ENCODE results near the gene NUBP1. TPM values are rescaled to one million over a fixed set of nuclear protein-coding genes. Genes with fewer than 3 reads are reported as not detected.

Gene NUBP1
- 10 to 100 TPM; 17.5 to 29.4 (median 25.9) TPM for total RNA-seq
- total RNA-seq (2013): 26.5 TPM
- 17.8 to 39.9 (median 25.5) reads per million in 29 experiments for total RNA-seq

DNA sequence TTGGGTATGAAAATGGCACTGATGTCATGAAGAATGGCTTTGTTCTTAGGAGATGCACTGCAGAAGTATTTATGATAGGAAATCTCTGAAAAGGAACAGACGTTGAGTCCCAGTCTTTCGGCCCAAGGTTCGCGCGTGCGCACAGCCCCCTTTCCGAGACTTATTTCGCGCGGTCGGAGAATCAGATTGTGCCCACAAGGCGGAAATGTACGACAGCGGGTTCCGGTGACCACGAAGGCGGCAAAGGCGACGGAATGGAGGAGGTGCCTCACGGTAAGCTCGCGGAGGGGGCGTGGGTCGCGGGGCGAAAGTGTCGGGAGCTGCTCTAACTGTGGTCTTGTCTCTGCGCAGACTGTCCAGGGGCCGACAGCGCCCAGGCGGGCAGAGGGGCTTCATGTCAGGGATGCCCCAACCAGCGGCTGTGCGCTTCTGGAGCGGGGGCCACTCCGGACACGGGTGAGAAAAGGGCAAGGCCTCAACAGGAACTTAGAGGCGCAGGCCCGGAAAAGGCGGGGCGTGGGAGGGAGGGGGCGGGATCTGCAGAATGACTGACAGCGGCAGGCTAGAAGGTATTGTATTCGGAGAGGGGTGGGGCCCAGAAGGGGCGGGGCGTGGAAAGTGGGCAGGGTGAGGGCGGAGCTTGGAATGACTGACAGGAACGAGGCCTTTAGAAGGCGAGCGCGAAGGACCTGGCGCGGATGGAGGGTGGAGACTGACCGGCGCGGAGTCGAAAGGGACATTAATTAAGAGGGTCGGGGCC is at the start of gene NUBP1:
NUBP1 (plus strand) TSS at position 233 of the 760 bp plus-strand sequence; CDS start at position 255, 22 bp downstream.
- peaks cover 0 to 18% of the 10 kb centered on the region in 2 donors for H3K36me3 ChIP-seq (ENCODE audit: control insufficient read depth in 2 of 2, extremely low read depth in 1 of 2, insufficient read depth in 1 of 2, low read length in 1 of 2)
- peak within 1 kb of the TSS; percentile 81 for H3K27ac ChIP-seq (ENCODE audit: low read length)
- H3K4me1 Mint-ChIP-seq: peaks cover 34 to 40% (median 39%) of the 10 kb centered on the region in 3 donors
- ATAC-seq (replicated peaks in 1 of 4) (peak; percentile 93 to 96 (median 96)), DNase-seq (peak; percentile 96 to 100 (median 98))
- H3K4me3 ChIP-seq (ENCODE audit: control insufficient read depth in 1 of 2, extremely low read depth in 1 of 2, low read length in 1 of 2): peak within 1 kb of the TSS; percentile 63 to 83
- no peaks in the 10 kb centered on the region for H3K9me3 ChIP-seq
- no peaks in the 10 kb centered on the region for H3K27me3 ChIP-seq (replicated peaks in 1 of 2; ENCODE audit: control insufficient read depth in 2 of 2, extremely low read depth in 1 of 2, insufficient read depth in 2 of 2, low read length in 1 of 2)
- H3K36me3 Mint-ChIP-seq: peaks cover 29% of the 10 kb centered on the region
- H3K4me3 Mint-ChIP-seq: peak within 1 kb of the TSS; percentile 85 to 96 (median 87)
- H3K27ac Mint-ChIP-seq: peak within 1 kb of the TSS; percentile 93 to 100
- peaks cover 6 to 25% of the 10 kb centered on the region in 2 experiments for H3K4me1 ChIP-seq (ENCODE audit: control insufficient read depth in 1 of 2, extremely low read depth in 1 of 2, insufficient read depth in 2 of 2, low read length in 2 of 2)
- POLR2A ChIA-PET: interaction anchor here in 1 of 2 donors (0.6 kb wide), 2 partner anchors 111 to 1034 kb away, joined by 3 to 5 read pairs; no protein-coding TSS in a partner anchor
- CTCF ChIA-PET: interaction anchor here in 1 of 2 donors (1.3 to 1.4 kb wide), 2 partner anchors 11 to 229 kb away, joined by 4 to 12 read pairs; no protein-coding TSS in a partner anchor
- WGBS (ENCODE audit: insufficient coverage): 0% methylated on average over 55 of the region's 57 CpGs
- no peaks in the 10 kb centered on the region for H3K27me3 Mint-ChIP-seq
- no peaks in the 10 kb centered on the region for H3K9me3 Mint-ChIP-seq

DNA sequence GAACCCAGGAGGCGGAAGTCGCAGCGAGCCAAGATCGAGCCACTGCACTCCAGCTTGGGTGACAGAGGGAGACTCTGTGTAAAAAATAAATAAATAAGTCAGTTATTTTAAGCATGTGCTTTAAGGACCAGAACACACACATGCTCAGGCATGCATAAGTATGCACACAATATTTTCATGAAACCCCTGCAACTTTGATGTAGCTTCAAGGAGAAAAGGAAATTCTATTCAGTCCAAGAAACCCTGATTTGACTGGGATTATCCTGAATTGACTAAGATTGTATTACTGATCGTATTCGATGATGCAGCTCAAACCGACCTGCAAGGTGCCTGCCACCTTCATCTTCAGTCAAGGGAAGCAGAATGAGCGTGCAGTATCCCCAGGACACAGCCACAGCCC is 49.8 kb upstream of the NUBP1 start:
- Histone ChIP-seq H3K36me3 (ENCODE audit: control insufficient read depth in 2 of 2, extremely low read depth in 1 of 2, insufficient read depth in 1 of 2, low read length in 1 of 2) (no peaks in the 10 kb centered on the region), H3K4me3 (ENCODE audit: control insufficient read depth in 1 of 2, extremely low read depth in 1 of 2, low read length in 1 of 2) (no peak overlapping the region), H3K27me3 (replicated peaks in 1 of 2; ENCODE audit: control insufficient read depth in 2 of 2, extremely low read depth in 1 of 2, insufficient read depth in 2 of 2, low read length in 1 of 2) (peaks cover 0 to 31% of the 10 kb centered on the region in 2 experiments), H3K27ac (ENCODE audit: low read length) (no peak overlapping the region), H3K9me3 (no peaks in the 10 kb centered on the region), H3K4me1 (ENCODE audit: control insufficient read depth in 1 of 2, extremely low read depth in 1 of 2, insufficient read depth in 2 of 2, low read length in 2 of 2) (no peaks in the 10 kb centered on the region)
- Mint-ChIP-seq H3K27ac (no peak overlapping the region), H3K27me3 (peaks cover 16 to 47% of the 10 kb centered on the region in 2 donors), H3K9me3 (no peaks in the 10 kb centered on the region), H3K4me1 (no peaks in the 10 kb centered on the region), H3K36me3 (no peaks in the 10 kb centered on the region), H3K4me3 (no peak overlapping the region)
- WGBS (ENCODE audit: insufficient coverage): 66% methylated on average over 4 of the region's 8 CpGs
- ChIA-PET CTCF (no interaction called here), POLR2A (no interaction called here)
- ATAC-seq (replicated peaks in 1 of 4) (no peak), DNase-seq (no peak)

DNA sequence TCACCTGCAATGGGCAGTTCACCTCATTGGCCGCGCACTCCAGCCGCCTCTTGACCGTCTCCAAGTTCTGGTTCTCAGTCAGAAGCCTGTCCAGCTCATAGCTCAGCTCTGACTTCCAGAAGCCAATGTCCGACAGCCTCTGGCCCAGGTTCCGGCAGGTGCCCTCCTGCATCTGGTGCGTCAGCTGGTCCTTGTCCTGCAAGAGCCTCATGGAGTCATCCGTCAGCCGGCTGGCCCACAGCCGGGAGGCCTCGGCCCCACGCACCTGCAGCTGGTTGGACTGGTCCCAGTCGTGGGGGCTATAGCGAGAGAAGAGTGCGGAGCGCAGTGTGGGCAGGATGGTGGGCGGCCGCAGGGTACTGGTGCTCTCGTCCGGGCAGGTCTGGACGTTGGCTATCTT is 49.3 kb upstream of the NUBP1 start:
- CTCF ChIA-PET: no interaction called here
- H3K9me3 ChIP-seq: no peaks in the 10 kb centered on the region
- WGBS (ENCODE audit: insufficient coverage): 88% methylated on average over 21 of the region's 21 CpGs

DNA sequence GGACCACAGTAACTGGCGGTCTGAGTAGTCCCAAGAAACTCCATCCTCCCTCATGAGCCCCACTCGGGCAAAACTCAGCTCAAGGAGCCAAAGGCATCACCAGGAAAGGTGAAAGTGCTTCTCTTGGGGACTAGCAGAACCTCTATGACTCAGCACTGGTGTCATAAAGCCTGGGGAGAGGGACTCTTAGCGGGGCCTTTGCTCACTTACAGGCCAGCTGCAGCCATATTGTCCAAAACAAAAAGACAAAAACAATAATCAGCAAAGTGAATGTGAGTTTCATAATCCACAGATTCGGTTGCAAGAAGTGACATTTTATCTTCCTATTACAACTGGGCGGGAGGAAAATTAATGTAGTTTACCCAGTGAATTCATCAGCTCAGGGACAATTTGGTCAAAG is 48.8 kb upstream of the NUBP1 start, which contains the start of gene TEKT5:
TEKT5 (minus strand) TSS at position 101 of the 400 bp plus-strand sequence; CDS start at position 44, 57 bp downstream.
- Mint-ChIP-seq H3K27ac (no peak within 1 kb of the TSS), H3K4me3 (no peak within 1 kb of the TSS), H3K36me3 (no peaks in the 10 kb centered on the region), H3K4me1 (no peaks in the 10 kb centered on the region), H3K27me3 (peaks cover 16 to 42% of the 10 kb centered on the region in 2 donors), H3K9me3 (no peaks in the 10 kb centered on the region)
- Histone ChIP-seq H3K27ac (ENCODE audit: low read length) (no peak within 1 kb of the TSS), H3K4me1 (ENCODE audit: control insufficient read depth in 1 of 2, extremely low read depth in 1 of 2, insufficient read depth in 2 of 2, low read length in 2 of 2) (no peaks in the 10 kb centered on the region), H3K36me3 (ENCODE audit: control insufficient read depth in 2 of 2, extremely low read depth in 1 of 2, insufficient read depth in 1 of 2, low read length in 1 of 2) (no peaks in the 10 kb centered on the region), H3K9me3 (no peaks in the 10 kb centered on the region), H3K27me3 (replicated peaks in 1 of 2; ENCODE audit: control insufficient read depth in 2 of 2, extremely low read depth in 1 of 2, insufficient read depth in 2 of 2, low read length in 1 of 2) (peaks cover 0 to 26% of the 10 kb centered on the region in 2 experiments), H3K4me3 (ENCODE audit: control insufficient read depth in 1 of 2, extremely low read depth in 1 of 2, low read length in 1 of 2) (no peak within 1 kb of the TSS)
- ChIA-PET POLR2A (no interaction called here), CTCF (no interaction called here)
- DNase-seq: no peak
- WGBS (ENCODE audit: insufficient coverage): 33% methylated on average over 1 of the region's 5 CpGs
- ATAC-seq (replicated peaks in 1 of 4): no peak

More for the DNA sequence above, 49.3 kb upstream of the NUBP1 start:
- Mint-ChIP-seq H3K4me3 (no peak overlapping the region), H3K27me3 (peaks cover 16 to 45% of the 10 kb centered on the region in 2 donors), H3K4me1 (no peaks in the 10 kb centered on the region), H3K27ac (no peak overlapping the region), H3K36me3 (no peaks in the 10 kb centered on the region), H3K9me3 (no peaks in the 10 kb centered on the region)
- POLR2A ChIA-PET: no interaction called here
- Histone ChIP-seq H3K4me3 (ENCODE audit: control insufficient read depth in 1 of 2, extremely low read depth in 1 of 2, low read length in 1 of 2) (no peak overlapping the region), H3K36me3 (ENCODE audit: control insufficient read depth in 2 of 2, extremely low read depth in 1 of 2, insufficient read depth in 1 of 2, low read length in 1 of 2) (no peaks in the 10 kb centered on the region), H3K27me3 (replicated peaks in 1 of 2; ENCODE audit: control insufficient read depth in 2 of 2, extremely low read depth in 1 of 2, insufficient read depth in 2 of 2, low read length in 1 of 2) (peaks cover 0 to 29% of the 10 kb centered on the region in 2 experiments), H3K4me1 (ENCODE audit: control insufficient read depth in 1 of 2, extremely low read depth in 1 of 2, insufficient read depth in 2 of 2, low read length in 2 of 2) (no peaks in the 10 kb centered on the region), H3K27ac (ENCODE audit: low read length) (no peak overlapping the region)
- no peak for DNase-seq
- no peak for ATAC-seq (replicated peaks in 1 of 4)

DNA sequence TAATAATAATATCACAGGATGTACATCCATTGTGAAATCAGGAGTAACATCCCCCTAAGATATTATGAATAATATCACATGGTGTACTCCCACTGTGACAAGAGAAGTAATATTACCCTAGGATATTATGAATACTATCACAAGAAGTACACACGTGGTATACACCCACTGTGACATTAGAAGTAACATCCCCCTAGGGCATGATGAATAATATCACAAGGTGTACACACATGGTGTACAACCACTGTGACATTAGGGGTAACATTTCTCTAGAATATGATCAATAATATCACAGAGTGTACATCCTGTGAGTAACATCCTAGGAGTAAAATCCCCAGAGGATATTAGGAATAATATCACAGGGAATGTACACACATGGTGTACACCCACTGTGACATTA is 43.9 kb upstream of the NUBP1 start:
- no peaks in the 10 kb centered on the region for H3K4me1 ChIP-seq (ENCODE audit: control insufficient read depth in 1 of 2, extremely low read depth in 1 of 2, insufficient read depth in 2 of 2, low read length in 2 of 2)
- ATAC-seq (replicated peaks in 1 of 4) (no peak), DNase-seq (no peak)
- H3K27ac Mint-ChIP-seq: no peak overlapping the region
- ChIA-PET POLR2A (no interaction called here), CTCF (no interaction called here)
- H3K9me3 Mint-ChIP-seq: peaks cover 0 to 2% (median 2%) of the 10 kb centered on the region in 3 donors
- H3K4me3 ChIP-seq (ENCODE audit: control insufficient read depth in 1 of 2, extremely low read depth in 1 of 2, low read length in 1 of 2): no peak overlapping the region
- H3K4me1 Mint-ChIP-seq: no peaks in the 10 kb centered on the region
- no peaks in the 10 kb centered on the region for H3K36me3 Mint-ChIP-seq
- no peak overlapping the region for H3K4me3 Mint-ChIP-seq
- no peak overlapping the region for H3K27ac ChIP-seq (ENCODE audit: low read length)
- H3K36me3 ChIP-seq (ENCODE audit: control insufficient read depth in 2 of 2, extremely low read depth in 1 of 2, insufficient read depth in 1 of 2, low read length in 1 of 2): no peaks in the 10 kb centered on the region
- peaks cover 7 to 11% of the 10 kb centered on the region in 2 donors for H3K27me3 Mint-ChIP-seq
- no CpG with 5 or more reads among the region's 1 CpG for WGBS (ENCODE audit: insufficient coverage)
- H3K9me3 ChIP-seq: no peaks in the 10 kb centered on the region
- peaks cover 0 to 1% of the 10 kb centered on the region in 2 experiments for H3K27me3 ChIP-seq (replicated peaks in 1 of 2; ENCODE audit: control insufficient read depth in 2 of 2, extremely low read depth in 1 of 2, insufficient read depth in 2 of 2, low read length in 1 of 2)

DNA sequence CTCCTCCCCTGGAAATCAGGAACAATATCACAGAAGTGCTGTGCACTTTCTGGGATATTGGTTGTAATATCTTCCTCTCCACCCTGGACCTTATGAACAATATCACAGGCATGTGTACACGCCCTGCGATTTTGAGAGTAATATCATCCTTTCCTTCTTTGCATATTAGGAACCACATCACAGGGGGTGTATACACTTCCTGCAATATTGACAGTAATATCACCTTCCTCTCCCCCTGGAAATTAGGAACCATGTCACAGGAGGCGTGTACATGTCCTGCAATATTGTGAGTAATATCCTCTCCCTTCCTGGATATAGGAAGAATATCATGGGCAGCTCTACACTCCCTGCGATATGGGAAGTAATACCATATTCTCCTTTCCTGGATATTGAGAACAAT is 34.7 kb upstream of the NUBP1 start:
- H3K27me3 ChIP-seq (replicated peaks in 1 of 2; ENCODE audit: control insufficient read depth in 2 of 2, extremely low read depth in 1 of 2, insufficient read depth in 2 of 2, low read length in 1 of 2): peaks cover 0 to 2% of the 10 kb centered on the region in 2 experiments
- DNase-seq (no peak), ATAC-seq (replicated peaks in 1 of 4) (no peak)
- POLR2A ChIA-PET: no interaction called here
- H3K27ac ChIP-seq (ENCODE audit: low read length): no peak overlapping the region
- CTCF ChIA-PET: no interaction called here
- Mint-ChIP-seq H3K4me3 (no peak overlapping the region), H3K27ac (no peak overlapping the region), H3K9me3 (no peaks in the 10 kb centered on the region), H3K4me1 (no peaks in the 10 kb centered on the region), H3K27me3 (peaks cover 24 to 35% of the 10 kb centered on the region in 2 donors), H3K36me3 (no peaks in the 10 kb centered on the region)
- no peak overlapping the region for H3K4me3 ChIP-seq (ENCODE audit: control insufficient read depth in 1 of 2, extremely low read depth in 1 of 2, low read length in 1 of 2)
- H3K4me1 ChIP-seq (ENCODE audit: control insufficient read depth in 1 of 2, extremely low read depth in 1 of 2, insufficient read depth in 2 of 2, low read length in 2 of 2): no peaks in the 10 kb centered on the region
- H3K36me3 ChIP-seq (ENCODE audit: control insufficient read depth in 2 of 2, extremely low read depth in 1 of 2, insufficient read depth in 1 of 2, low read length in 1 of 2): no peaks in the 10 kb centered on the region
- no peaks in the 10 kb centered on the region for H3K9me3 ChIP-seq
- no CpG with 5 or more reads among the region's 4 CpGs for WGBS (ENCODE audit: insufficient coverage)
